Liver (tissue), 3 donors: ENCODE data around the gene PFN2.
"Not testable (repeated sequence)": the region's sequence is repeated elsewhere in the genome, so short reads cannot be mapped to it uniquely, and the experiment has no call there.

ENCODE experiments used
- CTCF ChIP-seq: fragments of 150-350 bp; IDR thresholded peaks from 2 replicates; pipeline ENCODE4 v1.5.1; 2017; ENCODE audit warnings: improper control_type of control experiment, low read depth, low read length; ENCODE audit not compliant: missing input control
- RAD21 ChIP-seq, 2 donors: IDR thresholded peaks; 2 replicates each; pipeline ENCODE4 v1.6.1; 2016; ENCODE audit warnings: antibody characterized with exemption in 2 of 2, mild to moderate bottlenecking in 2 of 2
- donor health status: healthy.
- donor health status: healthy.

- not testable (repeated sequence) for TF ChIP-seq CTCF; RAD21 (IDR thresholded peaks at IDR 0.05)
Measured at GRCh38 chr3:149938392-149939055, 32.2 kb downstream of the PFN2 start.
